ENCODE results near the gene GFPT2.

- TF ChIP-seq POLR2A (IDR thresholded peaks at IDR 0.05) = no peak
- TF ChIP-seq CTCF (IDR thresholded peaks at IDR 0.05) = no peak
These were observed 69.0 kb downstream of the GFPT2 start for GRCh38 chr5:180284149-180284548.
